Uterus (tissue), 2 donors: ENCODE measurements around the gene ZNF396.

Source experiments
- CTCF ChIP-seq, 4 experiments: fragments of 200-600 bp in 2 of 4; fragments of 450-650 bp in 2 of 4; sonication (generic) in 2 of 4; IDR thresholded peaks; one replicate each; pipeline ENCODE4 v1.5.1; 2016 to 2019; ENCODE audit warnings: antibody characterized with exemption in 4 of 4, mild to moderate bottlenecking in 2 of 4, moderate library complexity in 1 of 4
- POLR2A ChIP-seq, 2 donors: fragments of 450-650 bp; IDR thresholded peaks; one replicate each; pipeline ENCODE4 v1.6.1; 2016; ENCODE audit warnings: antibody characterized with exemption in 2 of 2, mild to moderate bottlenecking in 1 of 2, moderate library complexity in 1 of 2

GRCh38 chr18:35345460-35345921 is 31.6 kb downstream of the ZNF396 start:
- TF ChIP-seq CTCF (IDR thresholded peaks at IDR 0.05) (no peak), POLR2A (IDR thresholded peaks at IDR 0.05) (no peak)
